ENCODE results near the gene MLANA.

Gene MLANA, protein sequence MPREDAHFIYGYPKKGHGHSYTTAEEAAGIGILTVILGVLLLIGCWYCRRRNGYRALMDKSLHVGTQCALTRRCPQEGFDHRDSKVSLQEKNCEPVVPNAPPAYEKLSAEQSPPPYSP

GRCh38 chr9:5890641-5891040 is at the start of gene MLANA:
MLANA (plus strand) TSS chr9:5890889; CDS start chr9:5892475, 1,586 bp downstream.
- no peak for DNase-seq (ENCODE audit: low spot score)

DNA sequence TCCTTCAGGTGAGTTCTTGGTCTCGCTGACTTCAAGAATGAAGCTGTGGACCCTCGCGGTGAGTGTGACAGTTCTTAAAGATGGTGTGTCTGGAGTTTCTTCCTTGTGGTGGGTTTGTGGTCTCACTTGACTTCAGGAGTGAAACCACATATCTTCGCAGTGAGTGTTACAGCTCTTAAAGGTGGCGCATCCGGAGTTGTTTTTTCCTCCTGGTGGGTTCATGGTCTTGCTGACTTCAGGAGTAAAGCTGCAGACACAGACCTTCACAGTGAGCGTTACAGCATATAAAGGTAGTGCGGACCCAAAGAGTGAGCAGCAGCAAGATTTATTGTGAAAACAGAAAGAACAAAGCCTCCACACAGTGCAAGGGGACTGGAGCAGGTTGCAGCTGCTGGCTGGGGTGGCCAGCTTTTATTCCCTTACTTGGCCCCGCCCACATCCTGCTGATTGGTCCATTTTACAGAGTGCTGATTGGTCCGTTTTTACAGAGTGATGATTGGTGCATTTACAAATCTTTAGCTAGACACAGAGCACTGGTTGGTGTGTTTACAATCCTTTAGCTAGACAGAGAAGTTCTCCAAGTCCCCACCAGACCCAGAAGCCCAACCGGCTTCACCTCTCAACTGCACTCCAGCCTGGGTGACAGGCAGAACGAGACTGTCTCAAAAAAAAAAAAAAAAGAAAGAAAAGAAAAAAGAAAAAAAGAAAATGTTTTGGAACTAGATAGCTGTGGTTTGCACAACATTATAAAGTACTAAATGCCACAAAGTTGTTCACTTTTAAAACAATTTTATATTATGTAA is 48.7 kb upstream of the MLANA start:
- peak; percentile 64 for DNase-seq (ENCODE audit: low spot score)

- no peak for DNase-seq (ENCODE audit: low spot score)
Observed at GRCh38 chr9:5842929-5843793, 47.5 kb upstream of the MLANA start.

- no peak for DNase-seq (ENCODE audit: low spot score)
Observed at GRCh38 chr9:5843794-5844471, 46.8 kb upstream of the MLANA start.

DNA sequence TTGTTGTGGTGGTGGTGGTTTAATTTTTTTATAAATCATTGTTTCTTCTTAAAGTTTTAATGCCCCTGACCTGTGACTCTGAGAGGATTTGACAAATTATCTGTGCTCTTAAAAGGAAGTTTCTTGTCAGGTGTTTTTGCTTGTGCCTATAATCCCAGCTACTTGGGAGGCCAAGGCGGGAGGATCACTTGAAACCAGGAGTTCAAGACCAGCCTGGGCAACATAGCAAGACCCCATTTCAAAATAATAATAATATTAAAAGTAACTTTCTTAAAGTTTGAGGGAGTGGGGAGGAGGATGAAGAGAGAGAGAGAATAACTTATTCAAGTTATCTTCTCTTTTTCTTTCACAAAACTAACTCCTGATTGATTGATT is 45.5 kb upstream of the MLANA start:
- no peak for DNase-seq (ENCODE audit: low spot score)

DNA sequence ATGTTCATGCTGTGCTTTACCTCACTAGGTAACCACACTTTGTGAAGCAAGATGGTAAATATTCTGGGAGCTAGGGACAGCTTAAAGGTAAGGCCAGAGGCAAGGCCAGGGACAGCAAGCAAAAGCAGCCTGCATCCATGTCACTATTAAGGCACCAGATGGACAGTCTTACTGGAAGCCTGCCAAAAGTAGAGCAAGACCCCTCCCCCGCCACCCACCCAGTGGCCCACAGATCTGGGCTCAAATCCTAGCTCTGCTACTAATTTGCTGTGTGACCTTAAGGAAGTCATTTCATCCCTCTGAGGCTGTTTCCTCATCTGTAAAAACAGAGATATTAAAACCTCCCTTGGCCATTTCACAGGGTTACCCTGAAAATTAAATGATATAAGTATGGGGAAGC is 44.6 kb upstream of the MLANA start:
- no peak for DNase-seq (ENCODE audit: low spot score)

GRCh38 chr9:5846501-5846921 is 44.2 kb upstream of the MLANA start:
- DNase-seq (ENCODE audit: low spot score) = no peak

DNA sequence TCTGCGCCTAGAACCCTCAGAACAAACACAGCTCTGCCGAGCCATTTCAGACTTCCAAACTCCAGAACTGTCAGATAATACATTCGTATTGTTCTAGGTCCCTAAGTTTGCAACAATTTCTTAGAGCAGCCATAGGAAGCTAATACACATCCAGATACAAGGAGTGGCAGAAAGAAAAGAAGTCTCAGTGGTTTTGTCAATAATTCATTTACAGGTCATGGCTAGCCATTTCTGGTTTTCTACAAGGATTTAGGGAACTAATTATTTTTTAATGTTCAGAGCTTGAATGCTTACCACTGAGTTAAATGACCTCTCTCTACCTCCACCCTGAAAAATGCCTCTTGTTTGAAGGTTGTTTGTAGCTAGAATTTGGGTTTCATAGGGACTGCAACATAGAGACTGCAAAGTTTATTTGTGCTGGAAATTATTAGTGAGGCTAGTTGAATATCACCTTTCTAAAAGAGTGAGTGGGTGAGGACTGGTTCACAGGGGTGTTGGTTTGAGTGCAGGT is 42.3 kb upstream of the MLANA start:
- no peak for DNase-seq (ENCODE audit: low spot score)

DNA sequence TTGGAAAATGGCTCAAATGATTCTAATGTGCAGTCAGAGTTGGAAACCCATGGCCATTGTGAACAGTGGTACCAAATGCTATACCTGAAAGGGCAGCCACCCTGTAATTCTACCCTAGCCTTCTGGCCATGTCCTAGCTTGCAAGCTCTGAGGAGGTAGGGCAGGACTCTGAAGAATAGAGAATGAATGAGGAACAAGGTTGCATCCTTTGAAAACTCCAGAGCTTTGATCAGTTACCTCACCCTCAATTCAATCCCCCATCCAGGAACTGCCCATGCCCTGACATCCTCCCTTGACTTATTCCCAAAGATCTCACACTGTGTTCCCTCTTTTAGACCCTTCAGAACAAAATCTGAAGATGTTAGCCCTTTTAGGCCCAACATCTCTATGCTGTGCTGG is 40.0 kb upstream of the MLANA start:
- DNase-seq (ENCODE audit: low spot score) = no peak

- DNase-seq (ENCODE audit: low spot score) = peak; percentile 70
Observed at GRCh38 chr9:5851445-5851844, 39.2 kb upstream of the MLANA start.

DNA sequence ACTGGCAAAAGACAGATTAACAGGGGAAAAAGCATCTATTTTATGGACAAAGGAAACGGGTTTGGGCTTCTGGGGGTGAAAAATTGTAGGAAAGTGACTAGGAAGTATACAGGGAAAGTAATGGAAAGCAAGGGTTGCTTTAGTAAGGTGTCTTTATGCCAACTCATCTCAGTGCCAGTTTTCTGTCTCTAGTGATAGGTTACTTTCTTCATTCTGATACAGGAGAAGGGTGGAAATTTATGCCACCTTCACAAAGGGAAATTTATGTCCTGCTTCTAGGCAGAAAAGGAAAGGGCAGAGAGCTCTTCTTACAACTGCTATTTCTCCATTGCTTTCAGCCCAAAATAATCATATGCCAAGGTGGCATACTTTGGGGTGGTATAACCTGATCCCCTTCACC is 37.7 kb upstream of the MLANA start:
- no peak for DNase-seq (ENCODE audit: low spot score)

- no peak for DNase-seq (ENCODE audit: low spot score)
Observed at GRCh38 chr9:5853617-5854016, 37.1 kb upstream of the MLANA start.

GRCh38 chr9:5854063-5854790 is 36.5 kb upstream of the MLANA start:
- DNase-seq (ENCODE audit: low spot score) = no peak

- no peak for DNase-seq (ENCODE audit: low spot score)
Observed at GRCh38 chr9:5857928-5858327, 32.8 kb upstream of the MLANA start.

DNA sequence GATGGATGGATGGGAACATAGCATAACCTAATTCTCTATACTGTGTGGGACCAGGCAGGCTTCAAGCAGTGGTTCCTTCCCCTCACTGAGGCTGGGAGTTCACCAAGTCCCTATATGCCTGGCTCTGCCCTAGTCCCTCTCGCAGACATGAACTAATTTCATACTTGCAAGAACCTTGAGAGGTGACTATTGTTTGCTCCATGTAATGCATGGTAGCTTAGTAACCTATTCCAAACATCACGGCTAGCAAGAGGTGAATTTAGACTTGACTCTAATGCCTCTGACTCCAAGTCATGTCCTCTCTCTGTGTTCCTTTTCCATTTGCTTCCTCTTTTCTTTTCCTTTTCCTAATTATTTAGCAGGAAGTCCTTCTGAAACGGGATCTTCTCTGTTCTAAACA is 31.9 kb upstream of the MLANA start:
- no peak for DNase-seq (ENCODE audit: low spot score)

GRCh38 chr9:5863092-5863746 is 27.5 kb upstream of the MLANA start:
- DNase-seq (ENCODE audit: low spot score) = no peak

DNA sequence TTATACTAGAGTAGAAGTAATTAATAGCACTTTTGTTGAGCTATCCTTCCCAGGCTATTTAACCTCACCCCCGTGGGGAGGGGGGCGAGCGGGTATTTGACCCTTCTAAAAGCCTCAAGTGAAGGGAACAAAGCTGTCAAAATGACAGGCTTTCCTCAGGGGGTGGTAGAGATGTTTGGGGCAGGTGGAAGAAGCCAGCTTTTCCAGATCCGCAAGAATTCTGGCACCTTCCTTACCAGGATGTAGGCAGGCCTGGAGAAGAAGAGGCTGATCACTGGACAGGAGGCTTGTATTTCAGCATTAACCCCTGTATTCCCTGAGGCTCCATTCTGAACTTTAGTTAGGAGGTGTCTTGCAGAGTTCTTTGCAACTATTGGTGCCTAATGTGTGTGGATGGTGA is 26.2 kb upstream of the MLANA start:
- no peak for DNase-seq (ENCODE audit: low spot score)

GRCh38 chr9:5866272-5866671 is 24.4 kb upstream of the MLANA start:
- no peak for DNase-seq (ENCODE audit: low spot score)

DNA sequence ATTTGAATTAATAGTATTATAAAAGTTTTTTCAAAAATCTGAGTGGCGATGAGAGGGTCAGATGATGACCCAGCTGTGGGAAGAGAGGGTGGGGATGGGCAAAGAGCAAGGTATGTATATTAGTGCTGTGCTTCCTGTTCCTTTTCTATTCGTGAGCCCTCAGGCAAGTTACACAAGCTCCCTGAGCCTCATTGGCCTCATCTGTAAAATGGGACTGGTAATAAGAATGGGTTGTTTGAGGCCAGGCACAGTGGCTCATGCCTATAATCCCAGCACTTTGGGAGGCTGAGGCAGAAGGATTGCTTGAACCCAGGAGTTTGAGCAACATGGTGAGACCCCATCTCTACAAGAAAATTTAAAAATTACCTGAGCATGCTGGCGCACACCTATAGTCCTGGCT is 24.0 kb upstream of the MLANA start:
- no peak for DNase-seq (ENCODE audit: low spot score)

DNA sequence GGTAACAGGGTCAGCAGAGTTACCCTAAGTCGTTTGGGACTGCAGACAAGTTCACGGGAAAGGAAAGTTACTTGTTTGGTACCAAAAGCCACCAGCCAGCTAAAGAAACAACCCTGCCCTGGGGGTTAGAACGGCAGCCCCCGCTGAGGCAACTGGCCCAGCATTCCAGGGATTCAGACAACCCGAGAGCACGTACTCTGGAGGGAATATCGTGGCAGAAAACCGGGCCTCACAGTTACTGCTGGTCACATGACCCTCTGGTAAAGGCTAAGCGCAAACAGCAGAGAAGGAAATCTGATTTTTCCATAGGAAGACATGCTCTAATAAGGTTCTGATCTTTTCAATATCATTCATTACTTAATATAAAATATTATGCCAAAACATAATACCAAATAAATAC is 22.5 kb upstream of the MLANA start:
- no peak for DNase-seq (ENCODE audit: low spot score)
